H1 (cell line): ENCODE measurements around the gene BRD8. TPM values are rescaled to one million over a fixed set of nuclear protein-coding genes. Genes with fewer than 3 reads are reported as not detected.

Experiments used
- CTCF ChIA-PET: fragments of 300-600 bp; sonication (Branson Sonifier 250); formaldehyde crosslinking; loops from one replicate; lab custom pipeline; 2021; ENCODE audit not compliant: partially characterized antibody; lab: Charles Lee
- POLR2A ChIA-PET: fragments of 300-600 bp; sonication (Branson Sonifier 250); formaldehyde crosslinking; loops from one replicate; lab custom pipeline; 2021; ENCODE audit warnings: inconsistent platforms; ENCODE audit not compliant: partially characterized antibody; lab: Charles Lee
- DNase-seq, 2 experiments: peaks; one replicate each; pipeline versions ENCODE4 v3.0.0 to v3.0.0-alpha.2; 2010 to 2022; ENCODE audit warnings: low spot score in 2 of 2, low read depth in 1 of 2, mixed read lengths in 1 of 2
- FAIRE-seq: peaks from 2 replicates; lab custom pipeline; 2011; peaks lifted over from hg19 to GRCh38; lab: Jason Lieb, UNC
- H2AFZ ChIP-seq: 2 replicates; pipeline ENCODE4 v1.8.1; 2012; ENCODE audit warnings: low read length, inconsistent platforms
- H2AK5ac ChIP-seq: 2 replicates; pipeline ENCODE4 v1.6.1; 2013; ENCODE audit warnings: low read depth, low read length
- H2BK120ac ChIP-seq: replicated peaks from 2 replicates; pipeline ENCODE3; 2013; ENCODE audit warnings: low read depth, low read length, inconsistent platforms
- H2BK12ac ChIP-seq: 2 replicates; pipeline ENCODE4 v1.6.1; 2013; ENCODE audit warnings: low read depth, low read length
- H2BK15ac ChIP-seq: 2 replicates; pipeline ENCODE4 v1.6.1; 2013; ENCODE audit warnings: low read length
- H2BK20ac ChIP-seq: 2 replicates; pipeline ENCODE4 v1.6.1; 2013; ENCODE audit warnings: low read length
- H2BK5ac ChIP-seq: 2 replicates; pipeline ENCODE4 v1.6.1; 2013; ENCODE audit warnings: low read depth, low read length
- H3K14ac ChIP-seq: 2 replicates; pipeline ENCODE4 v1.6.1; 2013; ENCODE audit warnings: inconsistent platforms; ENCODE audit not compliant: insufficient read length
- H3K18ac ChIP-seq: 2 replicates; pipeline ENCODE4 v1.6.1; 2013; ENCODE audit warnings: low read length; ENCODE audit errors: extremely low read depth
- H3K23ac ChIP-seq: 2 replicates; pipeline ENCODE4 v1.6.1; 2013; ENCODE audit warnings: inconsistent platforms; ENCODE audit not compliant: insufficient read length
- H3K23me2 ChIP-seq: 2 replicates; pipeline ENCODE4 v1.6.1; 2013; ENCODE audit warnings: low read depth, low read length
- H3K27ac ChIP-seq: 2 replicates; pipeline ENCODE4 v1.6.1; 2011; ENCODE audit warnings: low read depth, low read length, inconsistent platforms
- H3K27me3 ChIP-seq, 4 experiments: replicated peaks in 1 of 4; 1 replicate in 1 of 4; 2 replicates in 3 of 4; pipeline versions ENCODE4 v1.6.1 to v1.8.1; 2011 to 2013; ENCODE audit warnings: low read length in 3 of 4, mild to moderate bottlenecking in 3 of 4, inconsistent platforms in 2 of 4, mixed read lengths in 2 of 4, moderate library complexity in 1 of 4; ENCODE audit not compliant: control insufficient read depth in 3 of 4, insufficient read depth in 3 of 4; ENCODE audit errors: extremely low read depth in 1 of 4
- H3K36me3 ChIP-seq, 4 experiments: 2 replicates each; pipeline versions ENCODE4 v1.6.1 to v1.8.1; 2011 to 2013; ENCODE audit warnings: mild to moderate bottlenecking in 4 of 4, low read length in 3 of 4, moderate library complexity in 2 of 4, control low read depth in 1 of 4, inconsistent platforms in 1 of 4; ENCODE audit not compliant: insufficient read depth in 4 of 4, control insufficient read depth in 2 of 4
- H3K4ac ChIP-seq: replicated peaks from 2 replicates; pipeline ENCODE3; 2013; ENCODE audit warnings: low read length, low read depth, mixed read lengths, inconsistent platforms; ENCODE audit not compliant: insufficient read length
- H3K4me1 ChIP-seq, 4 experiments: replicated peaks in 1 of 4; 1 replicate in 1 of 4; 2 replicates in 3 of 4; pipeline versions ENCODE4 v1.6.1 to v1.8.1; 2011 to 2013; ENCODE audit warnings: low read length in 3 of 4, inconsistent platforms in 2 of 4, mixed read lengths in 1 of 4; ENCODE audit not compliant: insufficient read depth in 4 of 4, control insufficient read depth in 3 of 4
- H3K4me2 ChIP-seq, 2 experiments: 2 replicates each; pipeline versions ENCODE4 v1.6.1 to v1.8.1; 2011 to 2013; ENCODE audit warnings: low read depth in 2 of 2, low read length in 2 of 2, control low read depth in 1 of 2, inconsistent platforms in 1 of 2, mild to moderate bottlenecking in 1 of 2; ENCODE audit not compliant: insufficient read depth in 1 of 2
- H3K4me3 ChIP-seq, 4 experiments: fragments of 200-600, 300-600 bp in 1 of 4; sonication (generic), shearing (Covaris generic), sonication (Bioruptor Twin) in 1 of 4; 2 replicates each; pipeline versions ENCODE4 v1.5.1 to v1.8.1; 2011 to 2016; ENCODE audit warnings: low read length in 4 of 4, low read depth in 3 of 4, control low read depth in 2 of 4, inconsistent platforms in 2 of 4, mild to moderate bottlenecking in 2 of 4, mixed read lengths in 1 of 4, moderate library complexity in 1 of 4; ENCODE audit not compliant: insufficient read depth in 2 of 4; ENCODE audit errors: extremely low read depth in 1 of 4
- H3K56ac ChIP-seq: replicated peaks from 2 replicates; pipeline ENCODE3; 2013; ENCODE audit warnings: low read depth, mild to moderate bottlenecking, mixed read lengths, low read length, inconsistent platforms; ENCODE audit not compliant: insufficient read length
- H3K79me1 ChIP-seq: 2 replicates; pipeline ENCODE4 v1.6.1; 2013; ENCODE audit warnings: low read depth, low read length, control low read depth
- H3K79me2 ChIP-seq, 2 experiments: 2 replicates each; pipeline versions ENCODE4 v1.6.1 to v1.8.1; 2012 to 2013; ENCODE audit warnings: low read length in 2 of 2, mild to moderate bottlenecking in 2 of 2, inconsistent platforms in 1 of 2; ENCODE audit not compliant: insufficient read depth in 2 of 2, control insufficient read depth in 1 of 2
- H3K9ac ChIP-seq, 4 experiments: replicated peaks in 1 of 4; 1 replicate in 1 of 4; 2 replicates in 3 of 4; pipeline versions ENCODE4 v1.6.1 to v1.8.1; 2011 to 2013; ENCODE audit warnings: low read depth in 3 of 4, low read length in 3 of 4, control low read depth in 2 of 4, mild to moderate bottlenecking in 2 of 4, moderate library complexity in 2 of 4, inconsistent platforms in 1 of 4; ENCODE audit errors: extremely low read depth in 1 of 4
- H3K9me3 ChIP-seq, 2 experiments: 2 replicates each; pipeline versions ENCODE4 v1.6.1 to v1.8.1; 2012 to 2013; ENCODE audit warnings: mild to moderate bottlenecking in 2 of 2, moderate library complexity in 2 of 2, control low read depth in 1 of 2, inconsistent platforms in 1 of 2, low read depth in 1 of 2, low read length in 1 of 2, mixed read lengths in 1 of 2; ENCODE audit not compliant: insufficient read depth in 2 of 2
- H4K20me1 ChIP-seq, 2 experiments: replicated peaks in 1 of 2; 2 replicates each; pipeline versions ENCODE3 to v1.8.1; 2011 to 2013; ENCODE audit warnings: inconsistent platforms in 2 of 2, low read length in 2 of 2, mild to moderate bottlenecking in 1 of 2; ENCODE audit not compliant: insufficient read depth in 2 of 2, control insufficient read depth in 1 of 2
- H4K5ac ChIP-seq: 2 replicates; pipeline ENCODE4 v1.6.1; 2013; ENCODE audit warnings: low read length, low read depth, mixed read lengths, inconsistent platforms; ENCODE audit not compliant: insufficient read length
- H4K8ac ChIP-seq: 2 replicates; pipeline ENCODE4 v1.8.0; 2013; ENCODE audit warnings: mild to moderate bottlenecking, moderate library complexity, low read length, inconsistent platforms; ENCODE audit not compliant: insufficient read depth; ENCODE audit errors: extremely low read depth
- H4K91ac ChIP-seq: replicated peaks from 2 replicates; pipeline ENCODE3; 2013; ENCODE audit warnings: low read length, mixed read lengths, inconsistent platforms; ENCODE audit not compliant: insufficient read length
- CTBP2 ChIP-seq: IDR thresholded peaks from 2 replicates; pipeline ENCODE4 v1.7.0; 2011; ENCODE audit warnings: borderline replicate concordance, mild to moderate bottlenecking, moderate library complexity, mixed read lengths, low read length; ENCODE audit not compliant: insufficient read depth, insufficient read length
- WGBS, 2 experiments: shearing (Covaris generic) in 1 of 2; methylation state at CpG; one replicate each; pipeline versions ENCODE4 v1.1.6 to v1.1.7; 2013 to 2015; ENCODE audit warnings: low lambda C conversion rate in 2 of 2, mixed read lengths in 2 of 2, inconsistent platforms in 1 of 2, low coverage in 1 of 2, missing lambda C conversion rate in 1 of 2; ENCODE audit not compliant: insufficient replicate concordance in 2 of 2, insufficient coverage in 1 of 2, insufficient read length in 1 of 2; ENCODE audit errors: extremely low coverage in 1 of 2, missing lambda C conversion rate in 1 of 2; 5-methylcytosine and 5-hydroxymethylcytosine counted together
- polyA plus RNA-seq, 7 experiments: library from polyadenylated mRNA; depleted of rRNA in 3 of 7; stranded (reverse) in 5 of 7; unstranded in 2 of 7; fragments of >200 nt in 5 of 7; fragments of 200-250 nt in 2 of 7; gene quantifications; 1 replicate in 5 of 7; 2 replicates in 1 of 7; 4 replicates in 1 of 7; pipeline versions ENCODE4 v1.2.1 to v1.2.3, GENCODE V29; 2011 to 2013; ENCODE audit warnings: missing spikeins in 2 of 7, mixed read lengths in 2 of 7
- total RNA-seq: library from RNA; stranded (reverse); fragmentation: NEBNext Ultra II Directional; extraction: Animal tissue kit (Norgen Biotek cat#: 25700); gene quantifications from 2 replicates; pipeline ENCODE4 v1.2.1, GENCODE V29; 2021

BRD8 gene
- total and polyA plus RNA-seq, 2 of the 8 experiments (the other 6 are each of a cell fraction or from before 2014, with no cell fraction given) = 37.8 to 75.8 TPM

GRCh38 chr5:138092301-138092700 is 86.1 kb downstream of the BRD8 start:
- no peak overlapping the region for H2AFZ ChIP-seq
- H3K4me1 ChIP-seq = peaks cover 13 to 26% (median 25%) of the 10 kb centered on the region in 4 experiments
- peaks cover 44 to 74% (median 71%) of the 10 kb centered on the region in 4 experiments for H3K27me3 ChIP-seq
- peak overlapping the region in 1 of 2 experiments; percentile 29; a peak in 1 of 4 replicates for H3K4me2 ChIP-seq
- H4K20me1 ChIP-seq = peaks cover 2 to 3% of the 10 kb centered on the region in 2 experiments
- no peak overlapping the region for H2AK5ac ChIP-seq
- no peak overlapping the region for H3K4ac ChIP-seq
- no peak for FAIRE-seq
- H3K56ac ChIP-seq = no peak overlapping the region
- H3K79me2 ChIP-seq = no peaks in the 10 kb centered on the region
- WGBS, 2 experiments = 0% methylated on average over 1 of the region's 1 CpG; no CpG with 5 or more reads in 1 of the 2 experiments
- no peak overlapping the region for H4K91ac ChIP-seq
- no peak overlapping the region for H2BK12ac ChIP-seq
- no peaks in the 10 kb centered on the region for H3K9me3 ChIP-seq
- H2BK20ac ChIP-seq = no peak overlapping the region
- no peak overlapping the region for H4K8ac ChIP-seq
- H3K36me3 ChIP-seq = no peaks in the 10 kb centered on the region
- H3K4me3 ChIP-seq = no peak overlapping the region
- ChIA-PET POLR2A (no interaction called here), CTCF (interaction anchor here (0.7 to 5.6 kb wide), 6 partner anchors 8 to 77 kb away, joined by 3 to 35 read pairs (median 17); no protein-coding TSS in a partner anchor)
- H3K23me2 ChIP-seq = peaks cover 4% of the 10 kb centered on the region; the same call in 1 of the 2 replicates
- H3K27ac ChIP-seq = no peak overlapping the region
- H3K23ac ChIP-seq = no peak overlapping the region
- H3K14ac ChIP-seq = no peak overlapping the region
- no peaks in the 10 kb centered on the region; the same call in 1 of the 2 replicates for H3K79me1 ChIP-seq
- H2BK5ac ChIP-seq = no peak overlapping the region
- no peak overlapping the region for H3K18ac ChIP-seq
- TF ChIP-seq CTBP2 = no peak
- no peak overlapping the region for H2BK120ac ChIP-seq
- H3K9ac ChIP-seq = no peak overlapping the region
- no peak for DNase-seq
- no peak overlapping the region for H2BK15ac ChIP-seq
- no peak overlapping the region for H4K5ac ChIP-seq
